IPS-20b (cell line): ENCODE data around the gene MXRA5.
"Not testable (repeated sequence)": the region's sequence is repeated elsewhere in the genome, so short reads cannot be mapped to it uniquely, and the experiment has no call there.

Source experiments
- H3K27ac ChIP-seq: one replicate; pipeline ENCODE4 v1.5.1; 2013; ENCODE audit warnings: low read length
- H3K27me3 ChIP-seq: 2 replicates; pipeline ENCODE4 v1.6.1; 2013; ENCODE audit warnings: mild to moderate bottlenecking, low read length, inconsistent platforms; ENCODE audit not compliant: insufficient read depth
- H3K36me3 ChIP-seq: 2 replicates; pipeline ENCODE4 v1.6.1; 2013; ENCODE audit warnings: low read depth, mild to moderate bottlenecking, inconsistent platforms, low read length, moderate library complexity; ENCODE audit not compliant: insufficient read depth
- H3K4me1 ChIP-seq: 2 replicates; pipeline ENCODE4 v1.6.1; 2013; ENCODE audit warnings: mild to moderate bottlenecking, control low read depth, inconsistent platforms, low read length, moderate library complexity; ENCODE audit not compliant: insufficient read depth
- H3K4me3 ChIP-seq: 2 replicates; pipeline ENCODE4 v1.5.1; 2013; ENCODE audit warnings: mild to moderate bottlenecking, low read length, inconsistent platforms
- H3K9ac ChIP-seq: 2 replicates; pipeline ENCODE4 v1.6.1; 2013; ENCODE audit warnings: low read depth, mild to moderate bottlenecking, inconsistent platforms, low read length, moderate library complexity
- H3K9me3 ChIP-seq: 2 replicates; pipeline ENCODE4 v1.6.1; 2013; ENCODE audit warnings: mild to moderate bottlenecking, low read depth, low read length, inconsistent platforms; ENCODE audit not compliant: insufficient read depth

MXRA5 gene

DNA sequence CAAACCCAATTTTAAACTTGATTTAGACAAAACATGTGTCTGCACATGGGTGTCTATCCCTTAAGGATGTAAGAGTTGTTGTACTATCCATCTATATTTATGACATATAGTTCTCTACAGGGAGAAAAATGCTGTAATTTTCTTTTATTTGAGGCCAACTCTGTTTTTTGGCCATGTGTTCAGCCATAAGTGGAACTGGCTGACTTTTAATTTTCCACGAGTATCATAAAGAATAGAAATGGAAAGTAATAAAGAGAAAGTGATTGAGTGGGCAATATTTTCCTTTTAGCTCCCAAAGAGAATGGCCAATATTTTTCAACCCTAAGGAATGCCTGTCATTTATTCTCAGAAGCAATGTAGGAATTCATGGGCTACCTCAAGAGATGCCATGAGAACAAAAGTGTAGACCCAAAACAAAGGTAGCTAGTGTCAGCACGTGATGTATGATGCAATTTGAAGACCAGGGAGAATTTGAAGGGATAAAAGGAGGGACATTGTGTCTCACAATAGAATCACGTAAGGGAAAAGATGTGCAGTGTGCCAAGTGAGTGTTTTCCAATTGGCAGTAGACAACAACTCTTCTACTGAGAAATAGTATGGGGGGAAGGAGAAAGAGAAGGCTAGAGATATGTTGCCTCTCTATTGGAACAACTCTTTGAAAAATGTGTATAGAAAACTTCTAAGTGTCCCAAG is 27.8 kb upstream of the MXRA5 start:
- Histone ChIP-seq H3K27me3 (no peaks in the 10 kb centered on the region), H3K4me1 (no peaks in the 10 kb centered on the region), H3K4me3 (no peak overlapping the region), H3K36me3 (no peaks in the 10 kb centered on the region), H3K27ac (no peak overlapping the region), H3K9ac (no peak overlapping the region), H3K9me3 (no peaks in the 10 kb centered on the region)

- Histone ChIP-seq H3K4me1 (no peaks in the 10 kb centered on the region), H3K27ac (no peak overlapping the region), H3K9ac (no peak overlapping the region), H3K9me3 (no peaks in the 10 kb centered on the region), H3K27me3 (no peaks in the 10 kb centered on the region), H3K4me3 (no peak overlapping the region), H3K36me3 (no peaks in the 10 kb centered on the region)
These were observed 24.7 kb upstream of the MXRA5 start for GRCh38 chrX:3371163-3371562.

DNA sequence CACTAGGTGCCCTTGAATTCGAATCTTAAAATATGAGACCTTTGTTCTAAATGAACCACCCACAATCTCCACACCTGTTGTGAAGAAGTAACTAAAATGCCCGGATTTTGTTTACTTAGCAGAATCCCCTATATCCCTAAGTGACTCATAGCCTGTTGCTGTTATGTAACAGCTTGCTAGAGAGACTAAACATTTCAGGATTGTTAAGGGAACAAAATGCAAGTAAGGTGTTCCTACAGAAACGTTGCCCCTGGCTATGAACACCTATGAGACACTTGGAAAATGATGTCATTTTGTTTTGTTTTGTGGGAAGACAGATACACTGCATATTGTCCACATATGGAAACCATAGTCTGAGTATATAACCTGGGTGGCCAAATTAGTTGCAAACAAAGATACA is 24.2 kb upstream of the MXRA5 start:
- Histone ChIP-seq H3K4me3 (no peak overlapping the region), H3K27me3 (no peaks in the 10 kb centered on the region), H3K36me3 (no peaks in the 10 kb centered on the region), H3K27ac (no peak overlapping the region), H3K9ac (no peak overlapping the region), H3K4me1 (no peaks in the 10 kb centered on the region), H3K9me3 (no peaks in the 10 kb centered on the region)

- H3K27ac ChIP-seq: no peak overlapping the region
- no peaks in the 10 kb centered on the region for H3K27me3 ChIP-seq
- no peak overlapping the region for H3K4me3 ChIP-seq
- H3K36me3 ChIP-seq: no peaks in the 10 kb centered on the region
- H3K4me1 ChIP-seq: no peaks in the 10 kb centered on the region
- no peaks in the 10 kb centered on the region for H3K9me3 ChIP-seq
- no peak overlapping the region for H3K9ac ChIP-seq
These were observed 16.5 kb upstream of the MXRA5 start for GRCh38 chrX:3362956-3363355.

DNA sequence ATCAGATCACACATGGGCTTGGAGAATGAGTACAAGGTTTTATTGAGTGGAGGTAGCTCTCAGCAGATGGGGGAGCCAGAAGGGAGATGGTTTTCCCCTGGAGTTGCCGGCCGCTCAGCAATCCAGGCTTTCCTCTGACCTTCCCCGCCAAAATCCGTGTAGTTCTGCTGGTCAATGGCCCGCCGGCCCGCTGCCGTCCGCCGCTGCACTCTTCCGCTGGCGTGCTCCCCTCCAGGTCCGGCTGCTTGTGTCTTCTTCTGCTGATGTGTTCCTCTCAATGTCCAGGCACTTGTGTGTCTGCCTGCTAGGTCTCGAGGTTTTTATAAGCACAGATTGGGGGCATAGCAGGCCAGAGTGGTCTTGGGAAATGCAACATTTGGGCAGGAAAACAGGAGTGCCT is 14.4 kb upstream of the MXRA5 start:
- H3K9ac ChIP-seq: no peak overlapping the region
- no peaks in the 10 kb centered on the region for H3K4me1 ChIP-seq
- no peaks in the 10 kb centered on the region for H3K9me3 ChIP-seq
- H3K4me3 ChIP-seq: no peak overlapping the region
- H3K27ac ChIP-seq: no peak overlapping the region
- no peaks in the 10 kb centered on the region for H3K36me3 ChIP-seq
- no peaks in the 10 kb centered on the region for H3K27me3 ChIP-seq

- not testable (repeated sequence) for H3K36me3 ChIP-seq, H3K4me1 ChIP-seq, H3K9ac ChIP-seq, H3K4me3 ChIP-seq, H3K9me3 ChIP-seq, H3K27ac ChIP-seq
- H3K27me3 ChIP-seq: peaks cover 11% of the 10 kb centered on the region
These were observed 6.3 kb upstream of the MXRA5 start for GRCh38 chrX:3352741-3353140.

GRCh38 chrX:3351276-3351675 is 4.8 kb upstream of the MXRA5 start:
- Histone ChIP-seq H3K9me3 (no peaks in the 10 kb centered on the region), H3K4me1 (no peaks in the 10 kb centered on the region), H3K4me3 (no peak overlapping the region), H3K9ac (no peak overlapping the region), H3K27ac (no peak overlapping the region), H3K36me3 (no peaks in the 10 kb centered on the region), H3K27me3 (peaks cover 21% of the 10 kb centered on the region)

DNA sequence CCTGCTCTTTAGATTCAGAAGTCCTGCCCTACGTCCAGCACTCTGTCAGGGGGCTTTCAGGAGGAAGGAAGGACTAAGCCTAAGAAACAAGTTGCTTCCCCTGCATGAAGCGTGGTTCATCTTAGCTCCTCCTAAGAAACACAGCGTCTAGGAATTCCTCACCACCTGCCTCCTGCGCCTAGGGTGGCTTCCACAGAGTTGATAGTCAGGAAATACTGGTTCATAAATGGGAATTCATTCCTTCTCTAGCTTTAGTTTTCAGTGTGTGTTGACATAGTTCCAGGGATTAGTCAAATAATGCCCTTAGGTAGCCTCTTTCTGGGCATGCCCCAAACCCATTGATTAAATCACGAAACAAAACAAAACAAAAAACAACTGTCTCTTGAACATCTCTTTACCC is 1.7 kb upstream of the MXRA5 start:
- Histone ChIP-seq H3K4me1 (no peaks in the 10 kb centered on the region), H3K4me3 (no peak overlapping the region), H3K27ac (no peak overlapping the region), H3K9ac (no peak overlapping the region), H3K27me3 (peaks cover 51% of the 10 kb centered on the region), H3K9me3 (no peaks in the 10 kb centered on the region), H3K36me3 (no peaks in the 10 kb centered on the region)

DNA sequence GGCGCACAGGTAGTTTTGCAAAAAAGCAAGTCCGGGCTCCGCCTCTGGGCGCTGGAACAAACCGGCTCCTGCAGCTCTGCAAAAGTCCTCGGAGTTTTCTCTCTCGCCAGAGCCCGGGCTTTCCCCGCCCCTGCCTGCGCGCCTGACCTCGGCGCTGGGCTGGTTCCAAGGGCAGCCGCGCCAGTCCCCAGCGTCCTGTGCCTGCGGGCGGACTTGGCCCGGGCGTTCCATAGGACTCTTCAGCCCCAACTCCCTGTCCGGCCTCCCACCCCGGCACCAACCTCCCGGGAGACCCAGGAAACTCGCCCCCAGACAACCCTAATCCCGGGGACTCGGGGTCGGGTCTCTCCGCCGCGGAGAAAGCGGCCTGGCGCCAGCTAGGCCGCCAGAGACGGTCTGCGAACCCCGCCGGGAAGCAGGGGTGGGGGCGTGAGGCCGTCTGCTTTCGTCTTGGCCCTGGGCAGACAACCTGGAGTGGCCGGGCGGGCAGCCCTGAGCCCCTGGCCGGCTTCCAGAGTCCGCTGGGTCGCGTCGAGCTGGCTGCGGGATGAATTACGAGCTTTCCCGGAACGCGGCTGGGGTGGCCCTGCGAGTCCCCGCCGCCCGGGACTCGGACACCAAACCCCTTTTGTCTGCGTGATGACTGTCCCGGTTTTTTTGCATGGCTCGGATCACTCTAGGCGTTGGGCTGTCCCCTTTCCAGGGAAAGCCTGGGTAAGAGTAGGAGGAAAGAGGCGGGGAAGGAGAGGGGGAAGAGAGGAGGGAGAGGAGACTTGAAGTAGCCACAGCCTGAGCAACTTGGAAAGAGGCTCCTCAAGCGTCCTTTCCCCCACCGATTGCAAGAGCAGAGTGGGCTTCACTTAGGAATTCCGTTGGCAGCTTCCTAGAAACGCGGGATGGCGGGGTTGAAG is 916 bp downstream of the MXRA5 start:
- H3K4me3 ChIP-seq: peak overlapping the region; percentile 65
- peak overlapping the region; percentile 27; the same call in 1 of the 2 replicates for H3K9ac ChIP-seq
- no peaks in the 10 kb centered on the region for H3K9me3 ChIP-seq
- H3K4me1 ChIP-seq: no peaks in the 10 kb centered on the region
- H3K27ac ChIP-seq: no peak overlapping the region
- peaks cover 60% of the 10 kb centered on the region for H3K27me3 ChIP-seq
- no peaks in the 10 kb centered on the region for H3K36me3 ChIP-seq

DNA sequence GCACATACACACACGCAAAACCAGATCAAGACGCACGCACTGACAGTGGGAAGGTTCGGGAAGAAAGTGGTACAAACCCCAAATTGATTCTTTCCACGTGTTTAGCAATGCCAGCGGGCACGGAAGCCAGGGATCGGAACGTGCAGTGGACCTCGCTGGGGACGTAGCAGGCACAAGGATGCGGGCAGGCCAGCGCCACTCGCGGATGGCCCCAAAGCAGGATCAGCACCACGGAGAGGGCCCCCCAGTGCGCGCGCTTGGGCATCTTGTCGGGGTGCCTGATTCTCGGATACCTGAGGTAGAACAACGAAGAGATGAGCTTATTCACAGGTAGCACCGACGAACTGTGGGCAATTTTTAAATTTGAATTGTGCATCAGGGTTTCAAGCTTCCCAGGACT is 2.9 kb downstream of the MXRA5 start:
- not testable (repeated sequence) for H3K36me3 ChIP-seq, H3K4me3 ChIP-seq, H3K27ac ChIP-seq, H3K9ac ChIP-seq, H3K4me1 ChIP-seq, H3K9me3 ChIP-seq
- peaks cover 57% of the 10 kb centered on the region for H3K27me3 ChIP-seq

DNA sequence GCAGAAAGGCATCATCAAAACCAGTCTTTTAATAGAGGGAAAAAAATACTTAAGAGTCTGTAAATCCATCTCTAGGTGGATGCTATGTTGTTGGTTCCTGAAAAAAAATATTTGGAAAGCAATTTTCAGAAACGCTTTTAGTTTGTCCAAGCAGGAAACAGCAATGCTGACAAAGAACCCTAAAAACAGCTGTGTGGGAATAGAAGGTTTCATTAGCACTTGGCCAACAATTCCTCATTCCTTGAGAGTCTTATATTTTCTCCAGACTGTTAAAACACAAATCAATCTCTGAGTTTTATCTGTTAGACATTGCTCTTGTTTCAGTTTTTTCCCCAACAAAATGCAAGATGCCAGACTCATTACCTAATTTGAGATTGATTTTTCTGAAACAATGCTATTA is 6.4 kb downstream of the MXRA5 start:
- H3K27ac ChIP-seq: no peak overlapping the region
- H3K4me1 ChIP-seq: no peaks in the 10 kb centered on the region
- no peaks in the 10 kb centered on the region for H3K36me3 ChIP-seq
- H3K4me3 ChIP-seq: no peak overlapping the region
- no peaks in the 10 kb centered on the region for H3K9me3 ChIP-seq
- H3K27me3 ChIP-seq: peaks cover 26% of the 10 kb centered on the region
- no peak overlapping the region for H3K9ac ChIP-seq

DNA sequence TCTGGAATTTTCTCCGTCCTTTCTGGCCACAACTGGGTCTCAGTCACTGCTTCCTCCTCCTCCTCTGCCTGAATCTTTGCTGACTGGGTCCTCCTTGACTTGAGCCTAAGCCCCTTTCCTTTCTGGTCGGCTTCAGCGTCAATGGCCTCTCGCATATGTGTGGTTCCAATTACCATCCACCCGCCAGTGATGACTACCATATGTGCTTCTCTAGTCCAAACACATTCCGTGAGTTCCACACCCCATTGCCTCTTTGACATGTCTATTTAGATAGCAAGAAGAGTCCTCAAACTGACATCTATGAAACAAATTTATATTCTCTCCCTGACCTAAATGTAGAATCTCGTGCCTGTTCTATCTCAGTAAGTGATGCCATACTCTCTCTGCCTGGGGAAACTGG is 19.8 kb downstream of the MXRA5 start:
- no peaks in the 10 kb centered on the region for H3K9me3 ChIP-seq
- no peaks in the 10 kb centered on the region for H3K4me1 ChIP-seq
- no peak overlapping the region for H3K27ac ChIP-seq
- H3K9ac ChIP-seq: no peak overlapping the region
- no peaks in the 10 kb centered on the region for H3K27me3 ChIP-seq
- no peaks in the 10 kb centered on the region for H3K36me3 ChIP-seq
- no peak overlapping the region for H3K4me3 ChIP-seq
